HG03558 (cell line): ENCODE measurements around the gene BUB1.
A peak's percentile ranks its signal among the peaks of the same experiment; 100 is the strongest.
"Not testable (repeated sequence)": the region's sequence is repeated elsewhere in the genome, so short reads cannot be mapped to it uniquely, and the experiment has no call there.

Source experiments
- ATAC-seq: cut with Tn5 transposase; IDR thresholded peaks from one replicate; pipeline ENCODE4 v1.9.1; 2021; ENCODE audit warnings: moderate number of reproducible peaks; ENCODE audit not compliant: unreplicated experiment; ENCODE audit errors: extremely low read depth

Gene BUB1

DNA sequence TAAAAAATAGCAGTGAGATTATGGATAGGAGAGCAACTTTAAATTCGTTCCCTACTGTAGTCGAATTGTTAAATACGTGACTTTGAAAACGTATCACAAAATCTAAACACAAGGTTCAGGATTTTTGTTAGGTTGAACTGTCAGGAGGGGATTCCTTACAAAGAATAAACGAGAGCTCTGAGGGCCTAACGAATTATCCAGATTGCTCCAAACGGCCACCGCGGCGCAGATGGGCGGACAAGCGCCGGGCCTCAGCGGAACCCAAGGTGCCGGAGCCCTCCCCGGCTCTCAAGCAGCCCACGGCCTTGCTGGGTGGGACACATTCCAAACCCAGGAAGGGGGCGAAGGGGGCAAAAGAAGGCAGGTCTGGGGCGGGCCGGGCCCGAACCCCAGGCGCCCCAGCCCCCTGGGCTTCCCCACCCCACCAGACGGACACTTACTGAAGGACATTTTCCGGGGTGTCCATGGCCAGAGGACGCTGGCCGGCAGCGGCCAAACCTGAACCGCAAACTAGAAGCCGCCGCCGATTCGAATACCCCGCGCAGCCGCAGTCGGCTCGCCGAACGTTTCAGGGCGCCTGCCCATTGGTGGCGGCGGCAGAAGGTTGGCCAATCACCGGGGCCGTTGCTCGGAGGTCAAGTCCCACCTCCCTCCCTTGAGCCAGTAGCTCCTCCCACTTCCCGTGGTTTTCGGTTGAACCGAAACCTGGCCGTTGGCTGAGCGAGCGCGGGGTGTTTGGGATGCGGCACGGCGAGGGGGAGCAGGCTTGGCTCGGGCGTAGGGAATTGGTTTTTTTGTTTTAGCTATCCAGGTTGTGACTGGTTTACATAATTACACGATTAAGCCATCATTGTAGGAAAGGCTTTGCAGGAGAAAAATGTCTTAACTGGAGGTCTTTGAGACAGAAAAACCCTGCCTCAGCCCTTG lies at the start of gene BUB1:
BUB1 (minus strand) TSS at position 534 of the 927 bp plus-strand sequence; CDS start at position 466, 68 bp downstream.
- peak; percentile 30 for ATAC-seq

DNA sequence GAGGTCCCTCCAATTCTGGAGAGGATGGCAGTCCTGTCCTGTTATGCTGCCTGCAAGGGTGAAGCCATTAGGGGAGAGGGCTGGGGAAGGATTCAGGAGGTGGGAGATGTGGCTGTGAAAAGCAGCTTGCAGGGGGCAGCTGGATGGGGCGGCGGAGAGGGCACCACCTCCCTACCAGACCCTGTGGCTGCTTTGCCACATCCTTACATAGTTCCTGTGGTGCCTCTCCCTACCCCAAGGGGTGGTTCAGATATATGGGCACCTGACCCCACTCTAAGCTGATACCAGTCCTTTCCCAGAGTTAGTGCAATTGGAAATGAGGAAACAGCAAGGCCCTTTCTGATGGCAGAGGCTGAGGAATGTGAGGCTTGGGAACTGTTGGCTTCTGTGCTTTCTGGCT lies 48.4 kb upstream of the BUB1 start:
- ATAC-seq = no peak

DNA sequence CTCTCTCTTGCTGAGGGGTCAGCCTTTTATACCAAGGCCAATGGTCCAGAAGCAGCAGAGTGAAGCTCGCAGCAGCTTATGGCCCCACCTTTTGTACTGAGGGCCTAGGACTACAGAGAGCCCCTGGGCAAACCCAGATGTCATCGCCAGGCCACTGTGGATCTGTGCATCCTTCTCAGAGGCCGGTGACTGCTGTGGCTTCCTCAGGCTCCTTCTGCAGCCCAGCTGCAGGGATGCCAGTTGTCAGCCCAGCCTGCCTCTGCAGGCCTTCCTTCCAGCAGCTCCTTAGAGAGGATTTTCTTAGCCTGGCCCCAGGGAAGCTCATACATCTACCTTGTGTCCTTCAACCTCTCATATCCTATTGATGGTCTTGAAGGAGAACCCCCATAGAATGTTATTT lies 48.0 kb upstream of the BUB1 start:
- ATAC-seq = no peak

- ATAC-seq = no peak
Measured at GRCh38 chr2:110725370-110725769, 47.5 kb upstream of the BUB1 start.

GRCh38 chr2:110724820-110725219 lies 47.0 kb upstream of the BUB1 start:
- ATAC-seq = no peak

DNA sequence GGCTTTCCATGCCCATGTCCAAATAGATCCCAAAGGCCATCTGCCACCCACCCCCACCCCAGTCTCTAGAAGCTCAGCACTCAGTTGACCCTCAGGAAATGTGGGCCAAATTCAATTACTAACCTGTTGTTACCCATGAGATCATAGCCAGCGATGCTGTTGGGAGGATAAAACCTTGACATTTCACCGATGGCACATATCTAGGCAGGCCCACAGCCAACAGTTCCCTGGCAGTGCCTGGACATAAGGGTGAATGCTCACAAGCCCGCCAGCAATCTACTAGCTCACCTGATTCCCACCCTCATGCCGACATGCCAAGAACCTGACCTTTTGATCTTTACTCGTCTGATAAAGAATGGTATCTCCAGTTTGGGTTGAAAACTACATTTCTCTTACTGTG lies 42.7 kb upstream of the BUB1 start:
- no peak for ATAC-seq

DNA sequence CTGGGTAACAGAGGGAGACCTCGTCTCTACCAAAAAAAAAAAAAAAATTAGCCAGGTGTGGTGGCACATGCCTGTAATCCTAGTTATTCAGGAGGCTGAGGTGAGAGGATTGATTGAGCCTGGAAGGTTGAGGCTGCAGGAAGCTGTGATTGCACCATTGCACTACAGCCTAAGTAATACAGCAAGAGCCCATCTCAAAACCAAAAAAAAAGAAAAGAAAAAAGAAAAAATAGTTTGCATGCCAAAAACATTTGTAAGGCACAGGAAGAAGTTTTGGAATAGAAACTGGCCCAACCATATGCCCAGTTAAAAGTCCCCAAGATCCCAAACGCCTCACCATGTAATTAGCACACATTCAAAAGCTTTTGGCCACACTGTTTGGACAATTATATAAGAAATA lies 41.1 kb upstream of the BUB1 start:
- ATAC-seq = no peak

DNA sequence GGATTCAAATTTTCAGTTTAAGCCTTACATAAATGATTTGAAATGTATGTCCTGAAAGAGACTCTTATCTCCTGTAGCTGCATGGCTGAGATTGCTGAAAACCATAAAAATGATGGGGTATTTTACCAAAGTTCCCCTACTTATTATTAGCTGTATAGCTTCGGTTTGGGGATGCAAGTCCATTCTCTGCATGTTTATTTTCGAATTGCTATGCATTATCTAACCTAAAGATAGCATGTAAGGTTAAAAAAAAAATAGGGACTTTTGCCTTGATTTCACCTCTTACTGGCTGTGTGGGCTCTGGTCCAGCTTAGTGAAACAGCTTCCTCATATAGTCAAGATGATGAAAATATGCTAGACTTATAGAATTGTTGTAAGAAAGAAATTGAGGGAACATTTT lies 40.5 kb upstream of the BUB1 start:
- no peak for ATAC-seq

DNA sequence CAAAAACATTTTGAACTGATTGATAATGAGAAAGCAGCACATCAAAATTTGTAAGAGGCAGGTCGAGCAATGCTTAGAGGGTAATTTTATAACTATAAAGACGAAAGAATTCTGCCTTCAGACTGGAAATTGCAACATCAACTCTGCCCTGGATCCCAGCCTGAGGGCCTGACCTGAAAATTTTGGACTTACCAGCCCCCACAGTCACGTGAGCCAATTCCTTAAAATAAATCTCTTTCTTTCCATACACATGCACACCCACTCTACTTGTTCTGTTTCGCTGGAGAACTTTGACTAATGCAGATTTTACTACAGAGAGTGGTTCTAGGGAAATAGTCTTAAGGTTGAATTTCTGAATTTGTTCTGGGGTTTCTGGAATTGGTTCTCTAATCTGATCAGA lies 39.9 kb upstream of the BUB1 start:
- no peak for ATAC-seq

GRCh38 chr2:110716959-110717645 lies 39.2 kb upstream of the BUB1 start:
- no peak for ATAC-seq

- ATAC-seq = no peak
Measured at GRCh38 chr2:110714452-110715224, 36.8 kb upstream of the BUB1 start.

DNA sequence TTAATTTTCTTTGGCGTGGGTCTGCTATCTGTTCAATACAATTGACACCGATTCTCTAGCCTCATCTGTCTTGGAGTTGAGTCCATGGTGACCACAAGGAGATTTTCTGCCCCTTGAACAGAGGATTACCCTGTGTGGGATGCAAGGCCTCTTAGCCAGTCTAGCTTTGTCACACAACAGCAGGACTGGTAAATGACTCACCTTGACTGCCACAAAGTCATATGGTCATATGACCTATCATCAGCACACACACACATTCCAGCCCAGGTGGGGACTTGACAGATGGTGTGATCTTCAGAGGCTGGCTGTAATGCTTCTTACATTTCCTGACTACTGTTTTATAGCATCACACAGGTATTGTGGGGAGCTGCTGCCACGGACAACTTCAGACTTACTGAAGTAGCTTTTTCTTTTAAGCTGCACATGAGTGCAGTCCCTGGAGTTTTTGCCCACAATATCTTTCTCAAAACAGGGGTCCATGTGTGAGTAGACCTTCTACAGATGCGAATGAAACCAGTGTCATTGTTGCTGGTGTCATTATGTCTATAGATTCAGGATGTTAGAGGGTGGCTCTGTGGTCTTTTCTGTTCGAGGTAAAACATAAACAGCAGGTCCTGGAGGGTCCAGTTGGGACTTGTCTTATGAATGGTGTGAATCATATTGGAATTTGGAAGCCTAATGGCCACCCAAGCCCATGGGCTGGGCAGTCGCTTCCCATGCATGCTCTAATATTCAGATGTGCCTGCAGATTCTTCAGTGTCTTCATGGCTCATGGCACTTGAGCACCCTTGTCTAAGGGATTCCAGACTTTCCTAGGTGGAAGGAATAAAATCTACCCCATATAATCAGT lies 35.9 kb upstream of the BUB1 start:
- no peak for ATAC-seq

DNA sequence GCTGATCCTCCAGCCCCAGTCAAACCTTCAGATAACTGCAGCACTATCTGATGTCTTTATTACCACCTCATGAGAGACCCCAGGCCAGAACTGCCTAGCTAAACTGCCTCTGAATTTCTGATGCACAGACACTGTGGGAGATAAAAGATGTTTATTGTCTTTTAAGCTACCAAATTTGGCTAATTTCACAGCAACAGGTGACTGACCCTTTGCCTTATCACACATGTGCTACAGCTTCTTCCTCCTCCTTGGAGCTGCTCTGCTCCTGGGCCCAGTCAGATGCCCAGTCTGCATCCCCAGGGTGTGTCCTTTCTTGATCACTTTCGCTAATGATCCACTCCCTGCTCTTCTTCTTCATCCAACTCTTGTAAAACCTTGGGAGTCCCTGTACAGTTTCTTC lies 34.9 kb upstream of the BUB1 start:
- ATAC-seq = no peak

DNA sequence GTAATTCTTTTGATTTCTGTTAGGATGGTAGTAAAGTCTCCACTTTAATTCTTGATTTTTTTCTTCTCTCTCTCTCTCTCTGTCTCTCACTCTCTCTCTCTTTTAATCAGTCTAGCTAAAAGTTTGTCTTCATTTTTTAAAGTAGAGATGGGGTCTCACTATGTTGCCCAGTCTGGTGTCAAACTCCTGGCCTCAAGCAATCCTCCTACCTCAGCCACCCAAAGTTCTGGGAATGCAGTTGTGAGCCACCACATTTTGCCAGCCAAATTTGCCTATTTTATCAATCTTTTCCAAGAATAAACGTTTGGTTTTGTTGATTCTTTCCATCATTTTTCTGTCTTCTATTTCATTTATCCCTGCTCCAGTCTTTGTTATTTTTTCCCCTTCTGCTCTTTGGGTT lies 30.6 kb upstream of the BUB1 start:
- no peak for ATAC-seq

DNA sequence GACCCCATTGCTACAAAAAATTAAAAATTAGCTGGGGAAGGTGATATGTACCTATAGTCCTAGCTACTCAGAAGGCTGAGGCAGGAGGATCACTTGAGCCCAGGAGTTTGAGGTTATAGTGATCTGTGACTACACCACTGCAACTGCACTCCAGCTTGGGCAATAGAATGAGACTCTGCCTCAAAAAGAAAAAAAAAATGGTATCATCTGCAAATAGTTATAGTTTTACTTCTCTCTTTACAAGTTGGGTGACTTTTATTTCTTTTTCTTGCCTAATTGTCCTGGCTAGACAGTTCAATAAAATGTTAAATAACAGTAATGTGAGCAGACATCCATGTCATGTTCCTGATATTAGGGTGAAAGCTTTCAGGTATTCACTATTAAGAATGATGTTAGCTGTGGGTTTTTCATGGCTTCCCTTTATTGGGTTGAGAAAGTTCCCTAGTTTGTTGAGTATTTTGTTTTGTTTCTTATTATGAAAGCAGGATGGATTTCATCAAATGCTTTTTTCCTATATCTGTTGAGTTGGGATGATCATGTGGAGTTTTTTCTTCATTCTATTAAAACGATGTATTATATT lies 29.6 kb upstream of the BUB1 start:
- ATAC-seq = no peak

- ATAC-seq = no peak
Measured at GRCh38 chr2:110702514-110703380, 24.9 kb upstream of the BUB1 start.

GRCh38 chr2:110698253-110698652 lies 20.4 kb upstream of the BUB1 start:
- ATAC-seq = not testable (repeated sequence)

DNA sequence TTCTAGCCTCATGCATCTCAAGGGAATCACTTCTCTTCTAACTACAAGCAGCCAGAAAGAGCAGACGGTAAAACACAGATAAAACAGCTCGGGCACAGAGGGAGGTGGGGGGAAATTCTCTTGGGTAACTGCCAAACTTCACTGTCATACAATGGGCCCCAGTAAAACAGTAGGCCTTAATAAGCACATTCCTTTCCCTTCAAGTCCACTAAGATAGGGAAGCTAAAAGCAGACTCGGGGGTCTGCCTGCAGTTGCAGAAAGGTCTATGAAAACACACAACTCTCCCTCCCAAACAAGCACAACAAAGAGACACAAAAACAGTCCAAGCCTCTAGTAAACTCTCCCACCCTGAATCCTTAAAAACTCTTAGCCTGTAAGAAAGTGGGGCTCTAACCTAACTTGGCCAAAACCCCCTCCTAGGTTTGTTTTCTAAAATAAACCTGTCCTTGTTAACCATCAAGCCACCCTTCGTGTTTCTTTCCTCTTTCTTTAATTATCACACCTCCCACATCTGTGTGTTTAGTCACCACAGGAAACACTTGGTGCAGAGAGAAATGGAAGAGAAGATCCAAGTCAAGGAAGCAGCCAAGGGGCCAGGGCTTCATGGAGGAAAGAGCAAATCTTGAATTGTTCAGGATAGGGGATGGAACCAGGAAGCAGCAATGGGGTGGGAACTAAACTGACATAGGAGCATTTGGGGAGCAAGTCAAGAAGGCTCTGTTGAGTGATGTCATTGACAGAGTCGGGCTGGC lies 17.5 kb upstream of the BUB1 start:
- ATAC-seq = not testable (repeated sequence)
